CD8-positive, alpha-beta memory T cell (primary cell): Measurements from ENCODE around the gene PRCC. TPM values are rescaled to one million over a fixed set of nuclear protein-coding genes. Genes with fewer than 3 reads are reported as not detected.

Source experiments
- CTCF ChIA-PET: fragments of 350-600 bp; sonication (Branson Sonifier 250); formaldehyde crosslinking; loops from one replicate; lab custom pipeline; 2021; ENCODE audit warnings: antibody characterized with exemption; lab: Charles Lee
- POLR2A ChIA-PET: fragments of 350-600 bp; sonication (Branson Sonifier 250); formaldehyde crosslinking; loops from one replicate; lab custom pipeline; 2021; ENCODE audit warnings: antibody characterized with exemption; lab: Charles Lee
- DNase-seq, 5 donors: peaks; one replicate each; pipeline versions ENCODE4 v3.0.0 to v3.0.0-alpha.2; 2020 to 2022; ENCODE audit warnings: mixed read lengths in 1 of 5
- H3K27ac ChIP-seq: one replicate; pipeline ENCODE4 v1.7.0; 2013; ENCODE audit warnings: low read depth, mild to moderate bottlenecking, low read length, moderate library complexity
- H3K27me3 ChIP-seq: 2 replicates; pipeline ENCODE4 v1.7.0; 2013; ENCODE audit warnings: low read length, mild to moderate bottlenecking; ENCODE audit not compliant: insufficient read depth, poor library complexity, severe bottlenecking
- H3K36me3 ChIP-seq: 2 replicates; pipeline ENCODE4 v1.7.0; 2013; ENCODE audit warnings: mild to moderate bottlenecking, low read length, moderate library complexity; ENCODE audit not compliant: insufficient read depth
- H3K4me1 ChIP-seq: 2 replicates; pipeline ENCODE4 v1.7.0; 2013; ENCODE audit warnings: mild to moderate bottlenecking, low read length, moderate library complexity; ENCODE audit not compliant: insufficient read depth
- H3K4me3 ChIP-seq: 2 replicates; pipeline ENCODE4 v1.7.0; 2013; ENCODE audit warnings: mild to moderate bottlenecking, low read length
- H3K9me3 ChIP-seq: 2 replicates; pipeline ENCODE4 v1.7.0; 2013; ENCODE audit warnings: mild to moderate bottlenecking, low read length
- H3K27ac Mint-ChIP-seq, 8 donors: one replicate each; pipeline ENCODE4 v1.8.0; 2020 to 2021; ENCODE audit warnings: mixed read lengths in 8 of 8, mild to moderate bottlenecking in 6 of 8, inconsistent platforms in 3 of 8, moderate library complexity in 3 of 8
- H3K27me3 Mint-ChIP-seq, 2 donors: one replicate each; pipeline ENCODE4 v1.8.0; 2020 to 2021; ENCODE audit warnings: mixed read lengths in 2 of 2, mild to moderate bottlenecking in 1 of 2, moderate library complexity in 1 of 2
- H3K36me3 Mint-ChIP-seq, 3 donors: one replicate each; pipeline ENCODE4 v1.8.0; 2020 to 2021; ENCODE audit warnings: mixed read lengths in 3 of 3, inconsistent platforms in 1 of 3, mild to moderate bottlenecking in 1 of 3
- H3K4me1 Mint-ChIP-seq, 3 donors: one replicate each; pipeline ENCODE4 v1.8.0; 2020 to 2021; ENCODE audit warnings: mixed read lengths in 3 of 3, inconsistent platforms in 1 of 3, mild to moderate bottlenecking in 1 of 3
- H3K4me3 Mint-ChIP-seq, 7 donors: one replicate each; pipeline ENCODE4 v1.8.0; 2020 to 2021; ENCODE audit warnings: mixed read lengths in 7 of 7, mild to moderate bottlenecking in 6 of 7, moderate library complexity in 4 of 7, inconsistent platforms in 2 of 7
- H3K9me3 Mint-ChIP-seq, 5 donors: one replicate each; pipeline ENCODE4 v1.8.0; 2020 to 2022; ENCODE audit warnings: mixed read lengths in 5 of 5, mild to moderate bottlenecking in 3 of 5, moderate library complexity in 2 of 5, inconsistent platforms in 1 of 5
- polyA plus RNA-seq: library from polyadenylated mRNA; unstranded; fragments of 300-500 nt; fragmentation: Illumina TruSeq; gene quantifications from one replicate; pipeline ENCODE4 v1.2.3, GENCODE V29; 2021
- total RNA-seq, 2 experiments: library from RNA; stranded (reverse); gene quantifications; one replicate each; pipeline ENCODE4 v1.2.3, GENCODE V29; 2021

PRCC gene
- total and polyA plus RNA-seq, 3 experiments from 2014 or later = 45.9 to 111 (median 106) TPM

DNA sequence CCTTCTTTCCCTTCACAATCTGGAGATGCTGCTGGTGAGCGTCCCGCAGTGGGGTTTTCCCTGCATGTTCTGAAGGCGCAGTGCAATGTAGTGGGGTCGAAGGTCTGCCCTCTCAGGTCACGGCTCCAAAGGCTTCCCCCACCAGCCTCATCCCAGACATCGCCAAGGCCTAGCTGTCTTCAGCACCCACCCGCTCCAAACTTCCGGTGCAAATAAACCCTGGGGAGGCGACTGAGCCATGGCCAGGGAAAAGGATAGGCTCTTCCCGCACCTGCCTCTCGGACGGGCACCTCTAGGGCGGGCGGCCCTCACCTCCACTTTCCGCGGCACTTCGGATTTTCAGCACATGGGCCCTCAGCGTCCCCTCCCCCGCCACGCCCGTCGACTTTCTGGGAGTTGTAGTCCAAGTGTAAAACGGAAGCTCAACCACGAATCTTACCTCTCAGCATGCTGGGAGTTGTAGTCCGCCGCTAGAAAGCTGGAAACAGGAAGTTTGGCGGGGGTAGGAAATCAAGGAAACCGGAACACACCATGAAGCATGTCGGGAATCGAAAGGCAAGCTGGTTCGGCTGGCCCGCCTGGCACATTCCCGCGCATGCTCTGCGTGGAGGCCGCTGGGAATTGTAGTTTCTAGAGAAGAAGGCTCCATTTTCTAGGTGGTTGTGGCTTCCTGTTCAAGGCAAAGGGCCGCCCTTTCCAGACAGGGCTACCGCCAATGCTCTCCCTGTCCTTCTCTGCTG is 26.4 kb upstream of the PRCC start, which contains the start of gene MRPL24:
MRPL24 (minus strand) TSS at position 348 of the 740 bp plus-strand sequence. CDS start 2,384 bp downstream, outside the sequence.
- peak within 1 kb of the TSS; percentile 62 for H3K27ac ChIP-seq
- DNase-seq = peak; percentile 90 to 99 (median 97)
- H3K4me3 Mint-ChIP-seq = peak within 1 kb of the TSS; percentile 93 to 97 (median 94)
- ChIA-PET CTCF (interaction anchor here (1.0 to 7.1 kb wide), 9 partner anchors 10 to 132 kb away, joined by 3 to 58 read pairs (median 8); partner anchors contain the start of genes HDGF, ISG20L2, METTL25B and NTRK1), POLR2A (interaction anchor here (0.6 to 2.9 kb wide), 5 partner anchors 11 to 76 kb away, joined by 3 to 45 read pairs (median 42); partner anchors contain the start of genes HDGF, ISG20L2, METTL25B and PRCC)
- no peaks in the 10 kb centered on the region for H3K27me3 ChIP-seq
- peak within 1 kb of the TSS; percentile 76 for H3K4me3 ChIP-seq
- peaks cover 18% of the 10 kb centered on the region for H3K36me3 ChIP-seq
- H3K9me3 Mint-ChIP-seq = no peaks in the 10 kb centered on the region
- peaks cover 29% of the 10 kb centered on the region for H3K4me1 ChIP-seq
- H3K27ac Mint-ChIP-seq = peak within 1 kb of the TSS; percentile 92 to 99 (median 98)
- no peaks in the 10 kb centered on the region for H3K9me3 ChIP-seq
- peaks cover 27 to 40% (median 40%) of the 10 kb centered on the region in 3 donors for H3K4me1 Mint-ChIP-seq
- peaks cover 3 to 70% (median 6%) of the 10 kb centered on the region in 3 donors for H3K36me3 Mint-ChIP-seq
- no peaks in the 10 kb centered on the region for H3K27me3 Mint-ChIP-seq

DNA sequence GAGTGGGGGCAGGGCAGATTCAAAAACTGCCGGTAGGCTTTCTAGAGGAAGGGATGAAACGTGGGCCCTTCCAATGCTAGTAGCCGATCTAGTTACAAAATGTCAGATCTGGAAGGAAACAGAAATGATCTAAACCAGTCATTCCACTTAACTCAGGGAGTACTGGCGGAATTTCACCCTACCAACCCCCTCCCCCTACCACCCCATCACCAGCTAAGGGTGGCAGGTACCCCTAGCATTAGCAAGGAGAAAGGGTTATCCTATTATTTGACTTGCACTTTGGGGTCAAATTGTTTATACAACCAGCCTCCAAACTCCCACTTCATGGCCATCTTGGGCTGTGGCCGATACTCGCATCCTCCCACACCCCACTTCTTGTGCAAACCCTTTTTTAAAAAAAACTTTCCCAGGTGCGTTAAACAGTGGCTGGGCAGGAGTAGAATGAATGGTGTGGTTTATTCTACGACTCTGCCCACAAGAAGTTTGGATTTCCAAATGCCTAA is 25.8 kb upstream of the PRCC start:
- H3K36me3 ChIP-seq = peaks cover 18% of the 10 kb centered on the region
- DNase-seq = no peak
- peak overlapping the region; percentile 58 for H3K27ac ChIP-seq
- peak overlapping the region; percentile 93 to 97 (median 94) for H3K4me3 Mint-ChIP-seq
- H3K9me3 Mint-ChIP-seq = no peaks in the 10 kb centered on the region
- peaks cover 36% of the 10 kb centered on the region for H3K4me1 ChIP-seq
- H3K4me1 Mint-ChIP-seq = peaks cover 33 to 47% (median 47%) of the 10 kb centered on the region in 3 donors
- H3K36me3 Mint-ChIP-seq = peaks cover 3 to 70% (median 8%) of the 10 kb centered on the region in 3 donors
- H3K4me3 ChIP-seq = peak overlapping the region; percentile 63
- H3K27me3 Mint-ChIP-seq = no peaks in the 10 kb centered on the region
- H3K27ac Mint-ChIP-seq = peak overlapping the region; percentile 92 to 99 (median 98)
- POLR2A ChIA-PET = interaction anchor here (2.1 to 2.9 kb wide), 3 partner anchors 10 to 25 kb away, joined by 42 to 45 read pairs (median 42); partner anchors contain the start of genes HDGF, ISG20L2, METTL25B and PRCC
- CTCF ChIA-PET = interaction anchor here (1.0 to 7.1 kb wide), 9 partner anchors 10 to 133 kb away, joined by 3 to 58 read pairs (median 8); partner anchors contain the start of genes HDGF, ISG20L2, METTL25B and NTRK1
- no peaks in the 10 kb centered on the region for H3K9me3 ChIP-seq
- H3K27me3 ChIP-seq = no peaks in the 10 kb centered on the region

- CTCF ChIA-PET = interaction anchor here (1.7 to 7.1 kb wide), 4 partner anchors 10 to 118 kb away, joined by 6 to 58 read pairs (median 12); partner anchors contain the start of genes HDGF, ISG20L2, METTL25B and NTRK1
- Mint-ChIP-seq H3K36me3 (peaks cover 3 to 65% (median 8%) of the 10 kb centered on the region in 3 donors), H3K4me3 (peak overlapping the region in 4 of 7 donors; percentile 2 to 97 (median 24)), H3K27ac (peak overlapping the region; percentile 92 to 99 (median 98)), H3K27me3 (no peaks in the 10 kb centered on the region), H3K4me1 (peaks cover 35 to 51% (median 50%) of the 10 kb centered on the region in 3 donors), H3K9me3 (no peaks in the 10 kb centered on the region)
- Histone ChIP-seq H3K4me3 (no peak overlapping the region), H3K9me3 (no peaks in the 10 kb centered on the region), H3K27me3 (no peaks in the 10 kb centered on the region), H3K36me3 (peaks cover 15% of the 10 kb centered on the region), H3K4me1 (peaks cover 40% of the 10 kb centered on the region), H3K27ac (no peak overlapping the region)
- POLR2A ChIA-PET = interaction anchor here (2.1 to 2.9 kb wide), 3 partner anchors 10 to 25 kb away, joined by 42 to 45 read pairs (median 42); partner anchors contain the start of genes HDGF, ISG20L2, METTL25B and PRCC
- DNase-seq = no peak
Observed at GRCh38 chr1:156742017-156742416, 25.3 kb upstream of the PRCC start.

DNA sequence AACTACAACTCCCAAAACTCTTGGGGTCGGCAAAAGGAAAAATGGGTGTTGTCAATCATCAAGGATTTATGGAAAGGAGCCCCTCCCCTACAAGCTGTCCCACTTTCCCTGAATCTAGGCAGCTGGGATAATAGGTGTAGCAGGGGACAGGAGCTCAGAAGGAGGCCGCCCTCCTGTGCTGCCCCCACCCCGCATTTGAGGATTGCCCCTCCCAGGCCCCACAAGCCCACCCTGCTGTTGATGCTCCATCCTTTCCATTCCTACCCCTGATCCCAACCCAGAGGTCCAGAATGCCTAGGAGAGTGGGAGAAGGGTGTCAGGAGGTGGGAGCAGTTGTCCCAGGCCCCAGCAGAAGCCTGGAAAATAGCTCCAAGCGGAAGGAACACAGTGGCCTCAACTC is 24.5 kb upstream of the PRCC start:
- H3K4me1 Mint-ChIP-seq = peaks cover 42 to 59% (median 56%) of the 10 kb centered on the region in 3 donors
- no peaks in the 10 kb centered on the region for H3K9me3 Mint-ChIP-seq
- peak overlapping the region in 5 of 8 donors; percentile 17 to 99 (median 92) for H3K27ac Mint-ChIP-seq
- Histone ChIP-seq H3K4me1 (peaks cover 46% of the 10 kb centered on the region), H3K4me3 (no peak overlapping the region), H3K27ac (no peak overlapping the region), H3K27me3 (no peaks in the 10 kb centered on the region), H3K9me3 (no peaks in the 10 kb centered on the region), H3K36me3 (peaks cover 7% of the 10 kb centered on the region)
- no peaks in the 10 kb centered on the region for H3K27me3 Mint-ChIP-seq
- CTCF ChIA-PET = interaction anchor here (7.1 kb wide), 1 partner anchor 16 kb away, joined by 58 read pairs; the partner anchor contains the start of genes ISG20L2 and METTL25B
- POLR2A ChIA-PET = interaction anchor here (2.9 kb wide), 1 partner anchor 9 kb away, joined by 42 read pairs; the partner anchor contains the start of gene HDGF
- H3K4me3 Mint-ChIP-seq = peak overlapping the region in 1 of 7 donors; percentile 29
- peaks cover 3 to 57% (median 8%) of the 10 kb centered on the region in 3 donors for H3K36me3 Mint-ChIP-seq
- no peak for DNase-seq

- Mint-ChIP-seq H3K36me3 (peaks cover 3 to 49% (median 8%) of the 10 kb centered on the region in 3 donors), H3K4me1 (peaks cover 50 to 68% (median 62%) of the 10 kb centered on the region in 3 donors), H3K27ac (peak overlapping the region in 4 of 8 donors; percentile 40 to 90 (median 68)), H3K9me3 (no peaks in the 10 kb centered on the region), H3K4me3 (no peak overlapping the region), H3K27me3 (no peaks in the 10 kb centered on the region)
- Histone ChIP-seq H3K36me3 (peaks cover 5% of the 10 kb centered on the region), H3K27me3 (no peaks in the 10 kb centered on the region), H3K9me3 (no peaks in the 10 kb centered on the region), H3K4me3 (no peak overlapping the region), H3K27ac (no peak overlapping the region), H3K4me1 (peaks cover 55% of the 10 kb centered on the region)
- ChIA-PET POLR2A (interaction anchor here (1.1 kb wide), 1 partner anchor 15 kb away, joined by 3 read pairs; the partner anchor contains the start of genes ISG20L2 and METTL25B), CTCF (interaction anchor here (7.1 kb wide), 1 partner anchor 17 kb away, joined by 58 read pairs; the partner anchor contains the start of genes ISG20L2 and METTL25B)
- no peak for DNase-seq
Observed at GRCh38 chr1:156743367-156744302, 23.7 kb upstream of the PRCC start.

GRCh38 chr1:156744344-156744743 is 23.0 kb upstream of the PRCC start:
- H3K27ac Mint-ChIP-seq = peak overlapping the region in 5 of 8 donors; percentile 35 to 90 (median 58)
- Histone ChIP-seq H3K4me3 (no peak overlapping the region), H3K36me3 (peaks cover 5% of the 10 kb centered on the region), H3K4me1 (peaks cover 61% of the 10 kb centered on the region), H3K27ac (no peak overlapping the region), H3K27me3 (no peaks in the 10 kb centered on the region), H3K9me3 (no peaks in the 10 kb centered on the region)
- H3K4me1 Mint-ChIP-seq = peaks cover 54 to 68% (median 62%) of the 10 kb centered on the region in 3 donors
- ChIA-PET POLR2A (interaction anchor here (1.1 kb wide), 1 partner anchor 16 kb away, joined by 3 read pairs; the partner anchor contains the start of genes ISG20L2 and METTL25B), CTCF (interaction anchor here (7.1 kb wide), 1 partner anchor 17 kb away, joined by 58 read pairs; the partner anchor contains the start of genes ISG20L2 and METTL25B)
- H3K27me3 Mint-ChIP-seq = no peaks in the 10 kb centered on the region
- H3K9me3 Mint-ChIP-seq = no peaks in the 10 kb centered on the region
- peak in 1 of 5 donors; percentile 26 for DNase-seq
- peaks cover 3 to 47% (median 8%) of the 10 kb centered on the region in 3 donors for H3K36me3 Mint-ChIP-seq
- H3K4me3 Mint-ChIP-seq = peak overlapping the region in 1 of 7 donors; percentile 24
